HTERT RPE-1 (cell line): Measurements from ENCODE around the gene DOCK1.

Experiments used
- in situ Hi-C: fragments of 300-500 bp; cut with MboI; formaldehyde crosslinking; loops from 4 replicates; pipeline ENCODE4 v1.14.3; 2020; ENCODE audit warnings: low sequenced_read_pairs

Gene DOCK1

GRCh38 chr10:127435246-127435645 lies 530.0 kb downstream of the DOCK1 start:
- in situ Hi-C loops = no loop called here

GRCh38 chr10:127440371-127440770 lies 535.1 kb downstream of the DOCK1 start:
- in situ Hi-C loops = no loop called here

GRCh38 chr10:127441350-127442219 lies 536.4 kb downstream of the DOCK1 start:
- in situ Hi-C loops = no loop called here

- in situ Hi-C loops = no loop called here
Observed at GRCh38 chr10:127442220-127442525, 536.9 kb downstream of the DOCK1 start.

- in situ Hi-C loops = no loop called here
Observed at GRCh38 chr10:127444155-127444554, 538.9 kb downstream of the DOCK1 start.

- in situ Hi-C loops = no loop called here
Observed at GRCh38 chr10:127447197-127447596, 542.0 kb downstream of the DOCK1 start.

GRCh38 chr10:127449490-127449889 lies 544.3 kb downstream of the DOCK1 start:
- in situ Hi-C loops = no loop called here

GRCh38 chr10:127450644-127451043 lies 545.4 kb downstream of the DOCK1 start:
- in situ Hi-C loops = no loop called here

GRCh38 chr10:127451628-127452027 lies 546.4 kb downstream of the DOCK1 start:
- in situ Hi-C loops = no loop called here

GRCh38 chr10:127452568-127452967 lies 547.3 kb downstream of the DOCK1 start:
- in situ Hi-C loops = no loop called here

- in situ Hi-C loops = no loop called here
Observed at GRCh38 chr10:127453706-127454105, 548.5 kb downstream of the DOCK1 start.

- in situ Hi-C loops = no loop called here
Observed at GRCh38 chr10:127456122-127456521, 550.9 kb downstream of the DOCK1 start.

GRCh38 chr10:127458016-127458810 lies 553.0 kb downstream of the DOCK1 start:
- in situ Hi-C loops = no loop called here

GRCh38 chr10:127458829-127459228 lies 553.6 kb downstream of the DOCK1 start:
- in situ Hi-C loops = no loop called here

- in situ Hi-C loops = no loop called here
Observed at GRCh38 chr10:127459918-127460317, 554.7 kb downstream of the DOCK1 start.

GRCh38 chr10:127462643-127463295 lies 557.5 kb downstream of the DOCK1 start:
- in situ Hi-C loops = no loop called here

GRCh38 chr10:127463548-127463947 lies 558.3 kb downstream of the DOCK1 start:
- in situ Hi-C loops = no loop called here

GRCh38 chr10:127464561-127464960 lies 559.3 kb downstream of the DOCK1 start:
- in situ Hi-C loops = no loop called here

- in situ Hi-C loops = no loop called here
Observed at GRCh38 chr10:127467811-127468210, 562.6 kb downstream of the DOCK1 start.

- in situ Hi-C loops = no loop called here
Observed at GRCh38 chr10:127468632-127469031, 563.4 kb downstream of the DOCK1 start.

- in situ Hi-C loops = no loop called here
Observed at GRCh38 chr10:127470911-127471310, 565.7 kb downstream of the DOCK1 start.

- in situ Hi-C loops = no loop called here
Observed at GRCh38 chr10:127472976-127473375, 567.7 kb downstream of the DOCK1 start.
